GM12873 (cell line): ENCODE data around the gene BCAS4.

Source experiments
- TF ChIP-seq, protein P1 (sequence below): IDR thresholded peaks from 2 replicates; pipeline ENCODE4 v1.5.1; 2012; ENCODE audit warnings: low read depth, mild to moderate bottlenecking, moderate library complexity, low read length, control low read depth; ENCODE audit not compliant: insufficient read depth; ENCODE audit errors: missing control alignments

The BCAS4 gene

DNA sequence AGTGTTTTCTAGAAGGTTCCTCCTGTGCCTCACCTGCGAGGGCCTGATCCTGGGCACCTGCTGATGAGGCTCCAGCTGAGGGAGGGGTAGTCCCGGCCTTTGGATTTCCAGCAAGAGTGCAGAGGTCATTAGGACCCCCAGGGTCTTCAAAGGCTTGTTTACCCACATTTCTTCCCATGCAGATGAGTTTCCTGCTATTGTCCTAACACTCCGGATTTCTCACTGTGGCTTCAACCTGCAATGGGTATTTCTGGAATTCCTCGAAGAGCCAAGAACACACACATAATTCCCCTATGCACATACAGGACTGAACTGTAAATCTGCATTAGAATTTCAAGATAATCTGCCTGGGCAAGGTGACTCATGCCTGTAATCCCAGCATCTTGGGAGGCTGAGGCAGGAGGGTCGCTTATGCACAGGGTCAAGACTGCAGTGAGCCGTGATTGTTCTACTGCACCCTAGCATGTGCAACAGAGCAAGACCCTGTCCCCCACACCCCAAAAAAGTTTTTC lies 82.4 kb downstream of the BCAS4 start:
- TF ChIP-seq, protein P1, sequence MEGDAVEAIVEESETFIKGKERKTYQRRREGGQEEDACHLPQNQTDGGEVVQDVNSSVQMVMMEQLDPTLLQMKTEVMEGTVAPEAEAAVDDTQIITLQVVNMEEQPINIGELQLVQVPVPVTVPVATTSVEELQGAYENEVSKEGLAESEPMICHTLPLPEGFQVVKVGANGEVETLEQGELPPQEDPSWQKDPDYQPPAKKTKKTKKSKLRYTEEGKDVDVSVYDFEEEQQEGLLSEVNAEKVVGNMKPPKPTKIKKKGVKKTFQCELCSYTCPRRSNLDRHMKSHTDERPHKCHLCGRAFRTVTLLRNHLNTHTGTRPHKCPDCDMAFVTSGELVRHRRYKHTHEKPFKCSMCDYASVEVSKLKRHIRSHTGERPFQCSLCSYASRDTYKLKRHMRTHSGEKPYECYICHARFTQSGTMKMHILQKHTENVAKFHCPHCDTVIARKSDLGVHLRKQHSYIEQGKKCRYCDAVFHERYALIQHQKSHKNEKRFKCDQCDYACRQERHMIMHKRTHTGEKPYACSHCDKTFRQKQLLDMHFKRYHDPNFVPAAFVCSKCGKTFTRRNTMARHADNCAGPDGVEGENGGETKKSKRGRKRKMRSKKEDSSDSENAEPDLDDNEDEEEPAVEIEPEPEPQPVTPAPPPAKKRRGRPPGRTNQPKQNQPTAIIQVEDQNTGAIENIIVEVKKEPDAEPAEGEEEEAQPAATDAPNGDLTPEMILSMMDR, result no peak

DNA sequence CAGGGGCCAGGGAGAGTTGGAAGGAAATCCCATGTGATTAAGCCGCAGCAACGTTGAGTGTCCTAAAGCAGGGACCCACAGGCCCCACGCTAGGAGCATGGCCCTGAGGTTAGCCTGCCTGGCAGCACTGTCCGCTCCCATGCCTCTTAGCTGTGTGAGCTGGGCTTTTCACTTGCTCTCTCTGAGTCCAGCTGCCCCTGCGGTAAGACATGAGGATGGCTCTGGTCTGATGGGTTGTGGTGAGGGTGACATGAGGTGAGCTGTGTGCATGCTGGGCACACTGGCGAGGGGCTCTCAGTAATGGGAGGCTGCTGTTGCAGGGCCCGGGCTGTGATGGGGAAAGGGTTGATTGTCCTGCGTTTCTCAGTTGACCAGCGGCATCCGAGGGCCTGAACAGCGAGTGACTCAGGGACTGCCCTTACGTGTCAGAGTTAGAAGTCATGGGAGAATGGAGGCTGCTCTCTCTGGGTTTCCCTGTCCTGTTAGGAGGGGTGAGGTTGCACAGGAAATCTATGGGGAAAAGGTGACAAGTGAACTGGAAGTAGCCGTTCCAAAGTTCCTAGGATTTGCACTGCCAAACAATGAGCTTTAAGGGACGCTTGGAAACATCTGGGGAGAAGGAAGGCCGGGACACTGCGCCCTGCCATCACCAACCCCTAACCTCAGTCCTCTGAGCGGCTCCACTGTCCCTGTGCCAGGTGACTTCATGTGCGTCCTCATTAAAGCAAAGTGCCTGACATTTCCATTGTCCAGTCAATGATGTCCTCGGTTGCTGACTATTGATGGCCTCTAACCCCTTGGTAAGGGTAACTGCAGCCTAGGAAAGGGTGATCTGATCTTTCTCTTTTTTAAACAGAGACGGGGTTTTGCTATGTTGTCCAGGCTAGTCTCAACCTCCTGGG lies 85.0 kb downstream of the BCAS4 start:
- TF ChIP-seq, protein P1, result no peak

DNA sequence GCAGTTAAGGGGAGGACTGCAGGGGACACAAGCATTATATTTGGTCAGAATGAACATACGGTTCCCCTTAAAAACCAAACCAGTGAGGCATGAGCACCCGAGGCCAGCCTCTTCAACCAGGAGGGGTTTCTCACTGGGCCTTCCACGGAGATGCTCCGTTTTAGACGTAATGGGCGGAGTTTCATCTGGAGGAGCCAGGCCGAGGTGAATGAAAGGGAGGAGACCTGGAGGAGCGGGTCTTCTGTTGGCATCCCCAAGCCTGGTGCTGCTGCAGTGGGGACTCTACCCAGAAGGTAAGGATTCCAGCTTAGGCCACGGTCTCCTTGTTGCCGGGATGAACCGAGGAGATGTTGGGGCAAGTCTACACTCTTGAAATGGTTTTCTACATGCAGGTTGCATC lies 89.0 kb downstream of the BCAS4 start:
- TF ChIP-seq, protein P1, result no peak

DNA sequence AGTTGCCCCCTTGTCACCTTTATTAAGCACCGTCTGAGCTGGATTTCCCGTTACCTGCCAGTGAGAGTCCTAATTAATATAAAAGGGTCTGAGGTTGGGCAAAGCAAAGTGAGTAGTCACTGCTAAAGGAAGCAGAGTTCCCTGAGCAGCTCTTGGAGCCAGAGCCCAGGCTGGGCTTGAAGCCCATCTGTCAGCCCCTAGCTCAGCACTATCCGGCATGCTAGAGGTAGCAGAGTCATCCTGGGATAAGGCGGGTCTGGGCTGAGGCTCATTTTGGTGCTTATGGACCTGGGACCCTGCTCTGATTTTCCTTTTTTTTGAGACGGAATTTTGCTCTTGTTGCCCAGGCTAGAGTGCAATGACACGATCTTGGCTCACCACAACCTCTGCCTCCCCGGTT lies 90.2 kb downstream of the BCAS4 start:
- TF ChIP-seq, protein P1, result no peak

DNA sequence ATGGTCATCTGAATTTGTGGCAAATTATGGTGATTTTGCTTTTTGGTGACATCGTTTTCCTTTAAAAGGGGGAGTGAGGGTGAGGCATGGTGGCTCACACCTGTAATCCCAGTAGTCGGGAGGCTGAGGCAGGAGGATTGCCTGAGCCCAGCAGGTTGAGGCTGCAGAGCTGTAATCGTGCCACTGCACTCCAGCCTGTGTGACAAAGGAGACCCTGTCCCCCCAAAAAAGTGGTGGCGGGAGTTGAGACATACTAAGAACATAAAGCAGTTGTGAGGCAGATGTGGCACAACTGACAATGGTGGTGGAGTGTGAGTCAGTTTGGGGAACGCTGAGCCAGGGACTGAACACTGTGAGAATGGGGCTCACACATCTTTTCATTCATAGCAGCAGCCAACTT lies 90.9 kb downstream of the BCAS4 start:
- TF ChIP-seq, protein P1, result no peak

DNA sequence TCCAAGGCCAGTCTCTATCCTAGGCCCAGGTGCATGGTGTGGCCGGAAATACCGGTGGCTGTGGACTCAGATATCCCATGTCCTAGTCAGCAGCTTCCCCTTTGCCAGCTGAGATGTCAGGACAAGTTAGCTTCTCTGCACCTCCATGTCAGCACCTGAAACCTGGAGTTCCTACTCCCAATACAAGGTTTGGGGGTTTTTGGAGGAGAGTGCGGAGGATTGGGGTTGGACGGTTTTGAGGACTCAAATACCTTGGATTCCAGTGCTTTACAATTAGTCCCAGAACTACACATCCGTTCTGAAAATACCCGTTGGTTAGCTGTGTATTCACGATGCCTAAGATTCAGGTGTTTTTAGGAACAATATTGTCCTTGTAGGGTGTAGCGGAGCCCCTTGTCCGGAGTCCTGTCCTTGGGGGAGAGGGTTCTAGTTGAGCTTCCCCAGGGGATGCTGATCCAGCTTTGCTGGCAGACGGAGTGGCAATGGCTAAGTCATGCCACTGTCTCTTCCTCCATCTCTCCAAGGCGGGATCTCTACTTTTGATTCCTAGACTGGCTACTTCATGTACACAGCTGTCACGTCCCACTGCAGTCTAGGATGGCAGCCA lies 91.4 kb downstream of the BCAS4 start:
- TF ChIP-seq, protein P1, result no peak

DNA sequence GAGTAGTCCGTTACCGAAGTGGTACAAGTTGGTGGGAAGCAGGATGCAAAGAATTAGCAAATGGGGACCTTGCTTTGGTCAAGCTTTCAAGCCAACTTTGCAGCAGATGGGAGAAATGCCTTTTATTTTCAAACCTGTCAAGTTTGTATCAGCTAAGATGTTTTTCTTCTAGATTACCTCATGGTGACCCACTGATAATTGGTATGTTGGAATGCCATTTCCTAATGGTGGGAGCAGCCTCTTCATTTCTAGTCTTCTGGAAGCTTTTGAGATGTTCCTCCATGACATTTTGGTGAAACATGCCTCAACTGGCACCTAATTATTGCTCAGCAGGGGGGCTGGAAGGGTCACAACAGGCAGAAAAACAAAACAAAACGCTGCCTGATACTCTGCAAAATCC lies 92.7 kb downstream of the BCAS4 start:
- TF ChIP-seq, protein P1, result no peak
